ENCODE data around the gene POLR2L.

POLR2L gene

DNA sequence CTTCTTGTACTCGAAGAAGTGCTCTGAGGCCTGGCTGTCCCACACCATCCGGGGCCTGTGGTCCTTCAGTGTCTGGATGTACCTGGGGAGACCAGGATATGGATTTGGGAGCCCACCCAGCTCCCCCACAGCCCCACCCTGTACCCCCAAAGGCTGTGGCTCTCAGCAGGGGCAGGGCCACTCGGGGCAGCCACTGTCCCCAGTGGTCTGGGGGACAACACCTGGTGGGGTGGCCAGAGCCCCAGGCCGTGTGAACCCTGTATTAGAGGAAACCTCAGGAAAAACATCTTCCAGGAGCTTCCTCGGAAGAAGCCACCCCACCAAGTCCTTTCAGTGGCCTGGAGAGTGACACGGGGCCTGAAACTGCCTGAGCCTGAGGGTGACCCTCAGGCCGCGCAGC is 28.1 kb upstream of the POLR2L start:
- H3K36me3 ChIP-seq (ENCODE audit: low read length), result no peaks in the 10 kb centered on the region
- H3F3A ChIP-seq (ENCODE audit: insufficient read depth), result no peaks in the 10 kb centered on the region
- H3K9me3 ChIP-seq (ENCODE audit: insufficient read depth, low read length), result no peaks in the 10 kb centered on the region
- H3K9ac ChIP-seq (ENCODE audit: low read length), result no peak overlapping the region
- no peak for TF ChIP-seq EZH2phosphoT487 (conservative IDR thresholded peaks at IDR 0.05; ENCODE audit: low read length)
- TF ChIP-seq, protein P1, sequence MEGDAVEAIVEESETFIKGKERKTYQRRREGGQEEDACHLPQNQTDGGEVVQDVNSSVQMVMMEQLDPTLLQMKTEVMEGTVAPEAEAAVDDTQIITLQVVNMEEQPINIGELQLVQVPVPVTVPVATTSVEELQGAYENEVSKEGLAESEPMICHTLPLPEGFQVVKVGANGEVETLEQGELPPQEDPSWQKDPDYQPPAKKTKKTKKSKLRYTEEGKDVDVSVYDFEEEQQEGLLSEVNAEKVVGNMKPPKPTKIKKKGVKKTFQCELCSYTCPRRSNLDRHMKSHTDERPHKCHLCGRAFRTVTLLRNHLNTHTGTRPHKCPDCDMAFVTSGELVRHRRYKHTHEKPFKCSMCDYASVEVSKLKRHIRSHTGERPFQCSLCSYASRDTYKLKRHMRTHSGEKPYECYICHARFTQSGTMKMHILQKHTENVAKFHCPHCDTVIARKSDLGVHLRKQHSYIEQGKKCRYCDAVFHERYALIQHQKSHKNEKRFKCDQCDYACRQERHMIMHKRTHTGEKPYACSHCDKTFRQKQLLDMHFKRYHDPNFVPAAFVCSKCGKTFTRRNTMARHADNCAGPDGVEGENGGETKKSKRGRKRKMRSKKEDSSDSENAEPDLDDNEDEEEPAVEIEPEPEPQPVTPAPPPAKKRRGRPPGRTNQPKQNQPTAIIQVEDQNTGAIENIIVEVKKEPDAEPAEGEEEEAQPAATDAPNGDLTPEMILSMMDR (IDR thresholded peaks at IDR 0.05; ENCODE audit: insufficient read depth, low read length, poor library complexity, severe bottlenecking), result no peak
- no peaks in the 10 kb centered on the region for H3K79me2 ChIP-seq (ENCODE audit: insufficient read depth, low read length)
- no peaks in the 10 kb centered on the region for H3K9me2 ChIP-seq (replicated peaks; ENCODE audit: insufficient read depth, low read length)
- no peaks in the 10 kb centered on the region for H3K27me3 ChIP-seq (ENCODE audit: low read length)
- H2AFZ ChIP-seq (ENCODE audit: low read depth, low read length, severe bottlenecking), result no peak overlapping the region
- H3K4me3 ChIP-seq (ENCODE audit: insufficient read depth, low read length, poor library complexity, severe bottlenecking), result no peak overlapping the region
- no peak overlapping the region for H3K27ac ChIP-seq (ENCODE audit: low read depth, low read length)
- H4K20me1 ChIP-seq (ENCODE audit: low read depth, low read length), result no peaks in the 10 kb centered on the region
- no peak overlapping the region for H3K4me2 ChIP-seq (ENCODE audit: low read depth, low read length, poor library complexity, severe bottlenecking)

DNA sequence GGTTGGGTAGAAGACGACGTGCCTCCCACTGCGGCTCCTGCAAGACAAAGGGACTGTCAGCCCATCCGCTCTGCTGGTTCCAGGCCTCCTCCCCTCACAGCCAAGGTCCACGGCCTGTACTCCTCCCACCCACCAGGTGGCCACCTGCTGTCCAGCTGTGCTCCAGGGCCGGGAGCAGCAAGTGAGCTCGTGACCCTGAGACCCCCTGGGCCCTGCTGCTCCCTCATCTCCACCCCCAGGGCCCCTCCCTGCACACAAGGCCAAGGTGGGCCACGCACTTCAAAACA is 27.7 kb upstream of the POLR2L start:
- Histone ChIP-seq H3K36me3 (ENCODE audit: low read length) (no peaks in the 10 kb centered on the region), H3K9ac (ENCODE audit: low read length) (no peak overlapping the region), H3K9me3 (ENCODE audit: insufficient read depth, low read length) (no peaks in the 10 kb centered on the region), H4K20me1 (ENCODE audit: low read depth, low read length) (no peaks in the 10 kb centered on the region), H3K79me2 (ENCODE audit: insufficient read depth, low read length) (no peaks in the 10 kb centered on the region), H3F3A (ENCODE audit: insufficient read depth) (no peaks in the 10 kb centered on the region), H2AFZ (ENCODE audit: low read depth, low read length, severe bottlenecking) (no peak overlapping the region), H3K27me3 (ENCODE audit: low read length) (no peaks in the 10 kb centered on the region), H3K27ac (ENCODE audit: low read depth, low read length) (no peak overlapping the region), H3K4me2 (ENCODE audit: low read depth, low read length, poor library complexity, severe bottlenecking) (no peak overlapping the region), H3K9me2 (replicated peaks; ENCODE audit: insufficient read depth, low read length) (no peaks in the 10 kb centered on the region), H3K4me3 (ENCODE audit: insufficient read depth, low read length, poor library complexity, severe bottlenecking) (no peak overlapping the region)
- TF ChIP-seq EZH2phosphoT487 (conservative IDR thresholded peaks at IDR 0.05; ENCODE audit: low read length), result no peak
- TF ChIP-seq, protein P1 (IDR thresholded peaks at IDR 0.05; ENCODE audit: insufficient read depth, low read length, poor library complexity, severe bottlenecking), result no peak

DNA sequence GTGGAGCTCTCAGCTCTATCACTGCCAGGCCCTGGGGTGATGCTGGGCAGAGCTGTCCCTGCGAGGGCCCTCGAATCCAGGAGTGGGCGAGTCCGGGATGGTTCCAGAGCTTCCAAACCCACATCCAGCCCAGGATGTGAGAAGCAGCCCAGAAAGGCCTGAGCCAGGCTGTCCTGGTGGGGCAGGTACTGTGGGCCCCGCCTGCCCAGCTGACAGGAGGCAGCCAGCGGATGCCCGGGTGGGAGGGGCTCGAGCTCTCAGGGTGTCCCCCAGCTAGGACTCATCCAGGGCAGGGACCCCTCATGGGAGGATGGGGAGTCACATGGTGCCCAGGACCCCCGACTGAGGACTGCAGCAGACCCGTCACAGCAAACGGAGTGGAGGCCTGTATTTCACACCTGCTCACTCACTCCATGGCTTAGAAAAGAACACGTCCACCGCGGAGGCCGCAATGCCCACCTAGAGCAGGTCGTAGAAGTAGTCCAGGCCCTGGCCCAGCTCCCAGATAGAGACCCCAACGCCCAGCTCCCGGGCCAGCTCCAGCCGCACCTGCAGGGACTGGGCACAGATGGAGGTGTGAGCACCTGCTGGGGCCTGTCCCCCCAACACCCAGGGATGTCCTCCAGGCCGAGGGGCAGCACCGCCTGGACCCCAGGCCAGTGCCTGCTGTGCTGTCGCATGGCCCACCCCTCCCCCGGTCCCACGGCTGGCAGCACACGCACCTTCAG is 27.2 kb upstream of the POLR2L start:
- no peak overlapping the region for H3K4me3 ChIP-seq (ENCODE audit: insufficient read depth, low read length, poor library complexity, severe bottlenecking)
- H3K27me3 ChIP-seq (ENCODE audit: low read length), result no peaks in the 10 kb centered on the region
- H3K79me2 ChIP-seq (ENCODE audit: insufficient read depth, low read length), result no peaks in the 10 kb centered on the region
- no peaks in the 10 kb centered on the region for H3K9me2 ChIP-seq (replicated peaks; ENCODE audit: insufficient read depth, low read length)
- TF ChIP-seq, protein P1 (IDR thresholded peaks at IDR 0.05; ENCODE audit: insufficient read depth, low read length, poor library complexity, severe bottlenecking), result no peak
- no peak for TF ChIP-seq EZH2phosphoT487 (conservative IDR thresholded peaks at IDR 0.05; ENCODE audit: low read length)
- no peaks in the 10 kb centered on the region for H3K36me3 ChIP-seq (ENCODE audit: low read length)
- H3K9ac ChIP-seq (ENCODE audit: low read length), result no peak overlapping the region
- no peaks in the 10 kb centered on the region for H3K9me3 ChIP-seq (ENCODE audit: insufficient read depth, low read length)
- H3F3A ChIP-seq (ENCODE audit: insufficient read depth), result no peaks in the 10 kb centered on the region
- no peak overlapping the region for H2AFZ ChIP-seq (ENCODE audit: low read depth, low read length, severe bottlenecking)
- H3K27ac ChIP-seq (ENCODE audit: low read depth, low read length), result no peak overlapping the region
- no peaks in the 10 kb centered on the region for H4K20me1 ChIP-seq (ENCODE audit: low read depth, low read length)
- no peak overlapping the region for H3K4me2 ChIP-seq (ENCODE audit: low read depth, low read length, poor library complexity, severe bottlenecking)
